H9 (cell line): ENCODE results near the gene SGCE. TPM values are rescaled to one million over a fixed set of nuclear protein-coding genes. Genes with fewer than 3 reads are reported as not detected.

Experiments
- DNase-seq: peaks from one replicate; pipeline ENCODE4 v3.0.0-alpha.2; 2017
- H2AFZ ChIP-seq: one replicate; pipeline ENCODE4 v1.6.1; 2013; ENCODE audit warnings: mild to moderate bottlenecking, low read length, control low read depth, moderate library complexity
- H2AK5ac ChIP-seq: 2 replicates; pipeline ENCODE4 v1.6.1; 2013; ENCODE audit warnings: low read length, control low read depth, mixed read lengths; ENCODE audit not compliant: insufficient read length
- H2BK120ac ChIP-seq: one replicate; pipeline ENCODE4 v1.6.1; 2013; ENCODE audit warnings: low read depth, mild to moderate bottlenecking, low read length, control low read depth, inconsistent platforms; ENCODE audit not compliant: poor library complexity, severe bottlenecking
- H2BK12ac ChIP-seq: 2 replicates; pipeline ENCODE4 v1.6.1; 2013; ENCODE audit warnings: low read length, control low read depth, mixed read lengths, low read depth; ENCODE audit not compliant: insufficient read length
- H2BK15ac ChIP-seq: 2 replicates; pipeline ENCODE4 v1.6.1; 2013; ENCODE audit warnings: low read depth, low read length, control low read depth
- H2BK20ac ChIP-seq: one replicate; pipeline ENCODE4 v1.6.1; 2013; ENCODE audit warnings: low read depth, mild to moderate bottlenecking, low read length, control low read depth, inconsistent platforms; ENCODE audit not compliant: poor library complexity, severe bottlenecking
- H2BK5ac ChIP-seq: 2 replicates; pipeline ENCODE4 v1.6.1; 2013; ENCODE audit warnings: low read length, control low read depth, mixed read lengths; ENCODE audit not compliant: insufficient read length
- H3K14ac ChIP-seq: 2 replicates; pipeline ENCODE4 v1.6.1; 2013; ENCODE audit warnings: low read length, control low read depth; ENCODE audit not compliant: insufficient read depth
- H3K18ac ChIP-seq: 2 replicates; pipeline ENCODE4 v1.6.1; 2013; ENCODE audit warnings: low read depth, mild to moderate bottlenecking, mixed read lengths, low read length, control low read depth; ENCODE audit not compliant: insufficient read length
- H3K23ac ChIP-seq: 2 replicates; pipeline ENCODE4 v1.6.1; 2013; ENCODE audit warnings: low read length, control low read depth, mixed read lengths, low read depth; ENCODE audit not compliant: insufficient read length
- H3K23me2 ChIP-seq: 2 replicates; pipeline ENCODE4 v1.6.1; 2013; ENCODE audit warnings: low read depth, mild to moderate bottlenecking, mixed read lengths, low read length, control low read depth; ENCODE audit not compliant: insufficient read length, poor library complexity, severe bottlenecking
- H3K27ac ChIP-seq: 2 replicates; pipeline ENCODE4 v1.5.1; 2013; ENCODE audit warnings: low read length, control low read depth, mixed read lengths, low read depth; ENCODE audit not compliant: insufficient read length
- H3K27me3 ChIP-seq: 2 replicates; pipeline ENCODE4 v1.6.1; 2013; ENCODE audit warnings: low read length, control low read depth, inconsistent platforms; ENCODE audit not compliant: insufficient read depth
- H3K4ac ChIP-seq: 2 replicates; pipeline ENCODE4 v1.6.1; 2013; ENCODE audit warnings: low read depth, mild to moderate bottlenecking, control low read depth, inconsistent platforms, low read length, moderate library complexity
- H3K4me1 ChIP-seq: 2 replicates; pipeline ENCODE4 v1.6.1; 2013; ENCODE audit warnings: low read length, control low read depth, inconsistent platforms; ENCODE audit not compliant: insufficient read depth
- H3K4me2 ChIP-seq: 2 replicates; pipeline ENCODE4 v1.6.1; 2013; ENCODE audit warnings: low read length, control low read depth, mixed read lengths; ENCODE audit not compliant: insufficient read length, insufficient read depth
- H3K56ac ChIP-seq: 2 replicates; pipeline ENCODE4 v1.6.1; 2013; ENCODE audit warnings: low read depth, mild to moderate bottlenecking, mixed read lengths, low read length, control low read depth; ENCODE audit not compliant: insufficient read length
- H3K79me1 ChIP-seq: 2 replicates; pipeline ENCODE4 v1.6.1; 2013; ENCODE audit warnings: low read depth, mild to moderate bottlenecking, moderate library complexity, low read length, control low read depth, inconsistent platforms; ENCODE audit not compliant: insufficient read depth, poor library complexity, severe bottlenecking
- H3K79me2 ChIP-seq: 2 replicates; pipeline ENCODE4 v1.6.1; 2013; ENCODE audit warnings: low read length, control low read depth, inconsistent platforms; ENCODE audit not compliant: insufficient read depth
- H3K9ac ChIP-seq: 2 replicates; pipeline ENCODE4 v1.6.1; 2013; ENCODE audit warnings: low read length, control low read depth, mixed read lengths; ENCODE audit not compliant: insufficient read length; ENCODE audit errors: extremely low read depth
- H3K9me3 ChIP-seq: one replicate; pipeline ENCODE4 v1.6.1; 2013; ENCODE audit warnings: low read depth, low read length, inconsistent platforms; ENCODE audit not compliant: control insufficient read depth
- H3T11ph ChIP-seq: one replicate; pipeline ENCODE4 v1.6.1; 2013; ENCODE audit warnings: mild to moderate bottlenecking, low read length, control low read depth, inconsistent platforms
- H4K20me1 ChIP-seq: one replicate; pipeline ENCODE4 v1.6.1; 2013; ENCODE audit not compliant: control insufficient read depth, insufficient read length, insufficient read depth
- H4K5ac ChIP-seq: 2 replicates; pipeline ENCODE4 v1.6.1; 2013; ENCODE audit warnings: low read depth, mild to moderate bottlenecking, mixed read lengths, low read length, control low read depth; ENCODE audit not compliant: insufficient read length
- H4K8ac ChIP-seq: replicated peaks from 2 replicates; pipeline ENCODE4 v1.6.1; 2013; ENCODE audit warnings: low read length, control low read depth, mixed read lengths, low read depth; ENCODE audit not compliant: insufficient read length
- H4K91ac ChIP-seq: 2 replicates; pipeline ENCODE4 v1.6.1; 2013; ENCODE audit warnings: low read depth, mild to moderate bottlenecking, moderate library complexity, mixed read lengths, low read length, control low read depth; ENCODE audit not compliant: insufficient read length
- H3K27ac Mint-ChIP-seq, 3 experiments: 2 replicates in 2 of 3; 3 replicates in 1 of 3; pipeline ENCODE4 v1.8.0; 2020 to 2021; ENCODE audit warnings: mixed read lengths in 3 of 3, mild to moderate bottlenecking in 1 of 3, moderate library complexity in 1 of 3
- H3K27me3 Mint-ChIP-seq: 2 replicates; pipeline ENCODE4 v1.8.0; 2021; ENCODE audit warnings: low read depth, mild to moderate bottlenecking, moderate library complexity, mixed read lengths
- H3K36me3 Mint-ChIP-seq, 3 experiments: 2 replicates in 2 of 3; 3 replicates in 1 of 3; pipeline ENCODE4 v1.8.0; 2020 to 2021; ENCODE audit warnings: low read depth in 3 of 3, mixed read lengths in 3 of 3; ENCODE audit not compliant: insufficient read depth in 1 of 3
- H3K4me1 Mint-ChIP-seq, 2 experiments: 2 replicates each; pipeline ENCODE4 v1.8.0; 2020; ENCODE audit warnings: mixed read lengths in 2 of 2
- H3K4me3 Mint-ChIP-seq, 2 experiments: 2 replicates in 1 of 2; 3 replicates in 1 of 2; pipeline ENCODE4 v1.8.0; 2020 to 2021; ENCODE audit warnings: mild to moderate bottlenecking in 2 of 2, mixed read lengths in 2 of 2, moderate library complexity in 1 of 2
- H3K9me3 Mint-ChIP-seq, 2 experiments: 2 replicates in 1 of 2; 3 replicates in 1 of 2; pipeline ENCODE4 v1.8.0; 2020; ENCODE audit warnings: mild to moderate bottlenecking in 2 of 2, mixed read lengths in 2 of 2, moderate library complexity in 1 of 2
- CTCF ChIP-seq: fragments of 200-600 bp; sonication (generic); conservative IDR thresholded peaks from 3 replicates; pipeline ENCODE4 v1.8.0; 2021; ENCODE audit warnings: antibody characterized with exemption, mild to moderate bottlenecking
- WGBS: extraction: QIAGEN DNeasy Blood & Tissue Kit; methylation state at CpG from one replicate; pipeline ENCODE4 v1.1.7; 2013; ENCODE audit warnings: missing lambda C conversion rate, low lambda C conversion rate, mixed read lengths; ENCODE audit not compliant: insufficient read length; ENCODE audit errors: extremely low coverage; 5-methylcytosine and 5-hydroxymethylcytosine counted together
- total RNA-seq: library from RNA; stranded (reverse); gene quantifications from 2 replicates; pipeline ENCODE4 v1.2.1, GENCODE V29; 2021

The SGCE gene
- total RNA-seq, 1 experiment from 2014 or later, result 30.5 TPM

GRCh38 chr7:94559972-94560371 is 96.0 kb downstream of the SGCE start:
- no peak for TF ChIP-seq CTCF
- Histone ChIP-seq H3K23ac (no peak overlapping the region), H3K9me3 (no peaks in the 10 kb centered on the region), H3K9ac (no peak overlapping the region), H4K91ac (no peak overlapping the region), H3K4me1 (no peaks in the 10 kb centered on the region), H2AFZ (no peak overlapping the region), H3K4me2 (no peak overlapping the region), H3T11ph (no peak overlapping the region), H2BK5ac (no peak overlapping the region), H3K4ac (no peak overlapping the region), H3K18ac (no peak overlapping the region), H4K20me1 (no peaks in the 10 kb centered on the region), H2BK15ac (no peak overlapping the region), H3K79me2 (no peaks in the 10 kb centered on the region), H2BK12ac (no peak overlapping the region), H4K8ac (no peak overlapping the region), H2BK20ac (no peak overlapping the region), H3K27me3 (no peaks in the 10 kb centered on the region), H3K79me1 (no peaks in the 10 kb centered on the region), H3K56ac (no peak overlapping the region), H2BK120ac (no peak overlapping the region), H2AK5ac (no peak overlapping the region), H3K23me2 (no peaks in the 10 kb centered on the region), H3K27ac (no peak overlapping the region), H4K5ac (no peak overlapping the region), H3K14ac (no peak overlapping the region)
- Mint-ChIP-seq H3K27me3 (no peaks in the 10 kb centered on the region), H3K4me1 (no peaks in the 10 kb centered on the region), H3K36me3 (peaks cover 0 to 7% (median 4%) of the 10 kb centered on the region in 3 experiments; a peak in 3 of 7 replicates), H3K9me3 (no peaks in the 10 kb centered on the region), H3K27ac (no peak overlapping the region; a peak in 1 of 7 replicates), H3K4me3 (no peak overlapping the region)
- no CpG with 5 or more reads among the region's 1 CpG for WGBS
- no peak for DNase-seq
